Upper lobe of left lung (tissue), 6 donors: ENCODE results near the gene ZNF225. TPM values are rescaled to one million over a fixed set of nuclear protein-coding genes. Genes with fewer than 3 reads are reported as not detected.
A peak's percentile ranks its signal among the peaks of the same experiment; 100 is the strongest.
"Not testable (repeated sequence)": the region's sequence is repeated elsewhere in the genome, so short reads cannot be mapped to it uniquely, and the experiment has no call there.

Source experiments
- ATAC-seq, 2 donors: fragments of 200-7000 bp; cut with Tn5 transposase; one replicate each; pipeline ENCODE4 v1.9.1; 2022; ENCODE audit warnings: mild to moderate bottlenecking in 2 of 2, moderate library complexity in 2 of 2; ENCODE audit not compliant: low FRiP score in 2 of 2
- DNase-seq, 2 donors: peaks; one replicate each; pipeline ENCODE4 v3.0.0-alpha.2; 2019 to 2020
- H3K27ac ChIP-seq, 4 donors: fragments of 200-600 bp; sonication (generic); one replicate each; pipeline ENCODE4 v1.5.1; 2016 to 2019
- H3K27me3 ChIP-seq, 4 donors: fragments of 200-600 bp; sonication (generic); one replicate each; pipeline ENCODE4 v1.5.1; 2017 to 2019
- H3K36me3 ChIP-seq, 4 donors: fragments of 200-600 bp; sonication (generic); one replicate each; pipeline ENCODE4 v1.5.1; 2016 to 2019
- H3K4me1 ChIP-seq, 4 donors: fragments of 200-600 bp; sonication (generic); one replicate each; pipeline ENCODE4 v1.5.1; 2018 to 2019
- H3K4me3 ChIP-seq, 4 donors: fragments of 200-600 bp; sonication (generic); one replicate each; pipeline ENCODE4 v1.5.1; 2017 to 2019; ENCODE audit warnings: mild to moderate bottlenecking in 2 of 4, moderate library complexity in 1 of 4
- H3K9me3 ChIP-seq, 4 donors: fragments of 200-600 bp; sonication (generic); one replicate each; pipeline ENCODE4 v1.5.1; 2018 to 2019
- EP300 ChIP-seq, 4 donors: sonication (generic); formaldehyde crosslinking; IDR thresholded peaks; one replicate each; pipeline ENCODE4 v1.5.1; 2017; ENCODE audit warnings: antibody characterized with exemption in 4 of 4, control low read depth in 2 of 4
- POLR2A ChIP-seq, 4 donors: fragments of 450-650 bp; IDR thresholded peaks; one replicate each; pipeline ENCODE4 v1.5.1; 2016 to 2017; ENCODE audit warnings: antibody characterized with exemption in 4 of 4, mild to moderate bottlenecking in 2 of 4
- POLR2AphosphoS5 ChIP-seq, 2 donors: sonication (generic); formaldehyde crosslinking; IDR thresholded peaks; one replicate each; pipeline ENCODE4 v1.5.1; 2017; ENCODE audit warnings: antibody characterized with exemption in 2 of 2
- WGBS, 2 donors: methylation state at CpG; one replicate each; pipeline ENCODE4 v1.1.5; 2017 to 2018; 5-methylcytosine and 5-hydroxymethylcytosine counted together
- total RNA-seq, 6 donors: library from RNA; depleted of rRNA in 4 of 6; stranded (reverse); fragments of >200 nt in 4 of 6; gene quantifications; one replicate each; pipeline versions ENCODE4 v1.1.0 to v1.2.1, GENCODE V29; 2016 to 2021
- TF ChIP-seq, protein P1 (sequence below), 6 experiments: fragments of 450-650 bp in 4 of 6; fragments of 200-600 bp in 2 of 6; sonication (generic) in 2 of 6; IDR thresholded peaks; one replicate each; pipeline ENCODE4 v1.5.1; 2016 to 2019; ENCODE audit warnings: antibody characterized with exemption in 6 of 6
- donor health status: DM: no; HTN: no; CAD: no; lungs with moderate emphysema.
- donor health status: DM: no; HTN: yes; CAD: no; lungs with severe emphysema.

Gene ZNF225
- total RNA-seq, 6 donors from 2014 or later = 1.6 to 11.5 (median 4.5) TPM

DNA sequence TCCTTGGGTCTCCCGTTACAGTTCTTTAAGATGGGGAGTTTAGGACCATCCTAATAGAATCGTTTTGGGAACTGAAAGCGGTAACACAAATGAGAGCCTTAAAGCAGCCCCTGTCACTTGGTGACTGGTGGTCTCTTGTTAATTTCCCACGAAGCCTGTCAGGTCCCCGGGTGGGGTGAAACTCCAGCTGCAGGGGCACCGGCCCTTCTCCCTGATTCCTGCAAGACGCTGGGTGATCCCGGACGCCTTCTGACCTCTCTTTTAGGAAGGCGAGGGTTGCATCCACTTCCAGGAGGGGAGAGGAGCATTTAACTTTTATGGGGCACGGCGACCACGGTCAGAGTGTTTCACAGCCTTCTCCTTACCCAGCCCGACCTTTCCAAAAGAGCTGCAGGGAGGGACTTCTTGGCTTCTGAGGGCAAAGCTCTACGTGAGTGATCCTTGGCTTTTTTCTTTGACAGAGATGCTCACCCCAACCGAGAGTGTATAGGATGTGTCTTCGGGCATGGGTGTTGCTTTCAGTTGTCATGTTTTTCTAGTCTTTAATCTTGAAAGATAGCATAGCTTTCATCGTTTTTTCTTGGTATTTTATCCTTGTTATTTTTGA lies 688 bp downstream of the ZNF225 start:
- Histone ChIP-seq H3K36me3 (peaks cover 8 to 31% (median 17%) of the 10 kb centered on the region in 4 donors), H3K27ac (peak overlapping the region; percentile 61 to 81 (median 75)), H3K27me3 (no peaks in the 10 kb centered on the region), H3K9me3 (peaks cover 15 to 29% (median 28%) of the 10 kb centered on the region in 4 donors), H3K4me1 (peaks cover 14 to 22% (median 16%) of the 10 kb centered on the region in 4 donors), H3K4me3 (peak overlapping the region; percentile 64 to 95 (median 71))
- TF ChIP-seq EP300 (IDR thresholded peaks at IDR 0.05) (no peak), POLR2AphosphoS5 (IDR thresholded peaks at IDR 0.05) (no peak), POLR2A (IDR thresholded peaks at IDR 0.05) (no peak)
- TF ChIP-seq, protein P1, sequence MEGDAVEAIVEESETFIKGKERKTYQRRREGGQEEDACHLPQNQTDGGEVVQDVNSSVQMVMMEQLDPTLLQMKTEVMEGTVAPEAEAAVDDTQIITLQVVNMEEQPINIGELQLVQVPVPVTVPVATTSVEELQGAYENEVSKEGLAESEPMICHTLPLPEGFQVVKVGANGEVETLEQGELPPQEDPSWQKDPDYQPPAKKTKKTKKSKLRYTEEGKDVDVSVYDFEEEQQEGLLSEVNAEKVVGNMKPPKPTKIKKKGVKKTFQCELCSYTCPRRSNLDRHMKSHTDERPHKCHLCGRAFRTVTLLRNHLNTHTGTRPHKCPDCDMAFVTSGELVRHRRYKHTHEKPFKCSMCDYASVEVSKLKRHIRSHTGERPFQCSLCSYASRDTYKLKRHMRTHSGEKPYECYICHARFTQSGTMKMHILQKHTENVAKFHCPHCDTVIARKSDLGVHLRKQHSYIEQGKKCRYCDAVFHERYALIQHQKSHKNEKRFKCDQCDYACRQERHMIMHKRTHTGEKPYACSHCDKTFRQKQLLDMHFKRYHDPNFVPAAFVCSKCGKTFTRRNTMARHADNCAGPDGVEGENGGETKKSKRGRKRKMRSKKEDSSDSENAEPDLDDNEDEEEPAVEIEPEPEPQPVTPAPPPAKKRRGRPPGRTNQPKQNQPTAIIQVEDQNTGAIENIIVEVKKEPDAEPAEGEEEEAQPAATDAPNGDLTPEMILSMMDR (IDR thresholded peaks at IDR 0.05) = no peak
- ATAC-seq = peak in 1 of 2 donors; percentile 2
- no peak for DNase-seq
- WGBS, 2 donors = 5 to 7% methylated on average over 7 to 18 of the region's 18 CpGs

DNA sequence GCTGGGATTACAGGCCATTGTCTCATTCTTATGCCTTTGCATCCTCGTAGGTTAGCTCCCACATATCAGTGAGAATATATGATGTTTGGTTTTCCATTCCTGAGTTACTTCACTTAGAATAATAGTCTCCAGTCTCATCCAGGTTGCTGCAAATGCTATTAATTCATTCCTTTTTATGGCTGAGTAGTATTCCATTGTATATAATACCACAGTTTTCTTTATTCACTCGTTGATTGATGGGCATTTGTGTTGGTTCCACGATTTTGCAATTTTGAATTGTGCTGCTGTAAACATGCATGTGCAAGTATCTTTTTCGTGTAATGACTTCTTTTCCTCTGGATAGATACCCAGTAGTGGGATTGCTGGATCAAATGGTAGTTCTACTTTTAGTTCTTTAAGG lies 8.0 kb downstream of the ZNF225 start:
- DNase-seq, H3K4me3 ChIP-seq, H3K27ac ChIP-seq, ATAC-seq, H3K4me1 ChIP-seq, H3K27me3 ChIP-seq: not testable (repeated sequence)
- Histone ChIP-seq H3K9me3 (peaks cover 13 to 47% (median 43%) of the 10 kb centered on the region in 4 donors), H3K36me3 (peaks cover 27 to 98% (median 72%) of the 10 kb centered on the region in 4 donors)
- 95 to 99% methylated on average over 4 of the region's 4 CpGs for WGBS, 2 donors

DNA sequence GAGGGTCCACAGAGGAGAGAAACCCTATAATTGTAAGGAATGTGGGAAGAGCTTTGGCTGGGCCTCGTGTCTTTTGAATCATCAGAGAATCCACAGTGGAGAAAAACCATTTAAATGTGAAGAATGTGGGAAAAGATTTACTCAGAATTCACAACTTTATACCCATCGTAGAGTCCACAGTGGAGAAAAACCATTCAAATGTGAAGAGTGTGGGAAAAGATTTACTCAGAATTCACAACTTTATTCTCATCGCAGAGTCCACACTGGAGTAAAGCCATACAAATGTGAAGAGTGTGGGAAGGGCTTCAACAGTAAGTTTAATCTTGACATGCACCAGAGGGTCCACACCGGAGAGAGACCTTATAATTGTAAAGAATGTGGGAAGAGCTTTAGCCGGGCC lies 18.8 kb downstream of the ZNF225 start:
- H3K4me3 ChIP-seq = no peak overlapping the region
- WGBS, 2 donors = 95 to 97% methylated on average over 5 of the region's 5 CpGs
- H3K27ac ChIP-seq = no peak overlapping the region
- H3K4me1 ChIP-seq = no peaks in the 10 kb centered on the region
- ATAC-seq (no peak), DNase-seq (no peak)
- H3K36me3 ChIP-seq = peaks cover 15 to 44% (median 36%) of the 10 kb centered on the region in 4 donors
- TF ChIP-seq POLR2AphosphoS5 (IDR thresholded peaks at IDR 0.05) (no peak), EP300 (IDR thresholded peaks at IDR 0.05) (no peak), POLR2A (IDR thresholded peaks at IDR 0.05) (no peak)
- TF ChIP-seq, protein P1 (IDR thresholded peaks at IDR 0.05) = no peak
- H3K9me3 ChIP-seq = peaks cover 19 to 81% (median 68%) of the 10 kb centered on the region in 4 donors
- no peaks in the 10 kb centered on the region for H3K27me3 ChIP-seq

DNA sequence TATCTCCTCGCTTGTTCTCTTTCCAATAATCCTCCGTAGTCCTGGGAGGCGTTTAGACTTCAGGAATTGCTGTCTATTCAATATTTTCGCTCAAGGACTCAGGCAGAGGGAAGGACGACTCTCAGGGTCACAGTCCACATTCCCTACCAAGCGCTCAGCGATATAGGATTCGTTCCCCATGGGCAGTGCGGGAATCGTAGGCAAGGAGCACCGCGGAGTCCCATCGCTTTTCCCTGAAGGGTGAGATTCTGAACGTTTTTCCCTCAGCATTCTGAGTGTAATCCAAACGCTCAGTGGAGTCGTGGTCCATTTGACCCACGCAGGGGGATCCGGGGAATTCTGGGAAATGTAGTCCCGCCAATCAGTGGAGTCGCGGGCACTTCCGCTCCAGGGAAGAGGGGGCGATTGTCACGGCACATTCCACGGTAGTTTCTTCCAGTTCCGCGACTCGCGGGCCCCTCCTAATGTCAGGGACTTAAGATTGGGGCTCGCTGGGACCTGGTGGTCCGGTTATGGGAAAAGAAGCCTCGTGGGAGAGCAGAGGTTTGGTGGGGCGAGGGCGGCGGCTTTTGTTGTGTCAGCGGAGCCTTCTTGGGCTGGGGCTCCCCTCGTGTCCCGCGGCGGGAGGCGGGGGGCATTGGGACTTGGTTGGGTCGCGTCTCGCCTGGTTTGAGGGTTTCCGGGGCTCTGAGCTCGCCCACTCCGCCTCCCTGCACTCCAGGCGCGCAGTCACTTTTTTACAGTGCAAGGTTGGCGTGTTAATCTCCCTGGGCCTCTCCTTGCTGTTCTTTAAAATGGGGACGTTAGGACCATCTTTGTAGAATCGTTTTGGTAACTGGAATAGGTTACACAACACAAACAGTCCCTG lies 28.2 kb downstream of the ZNF225 start, which contains the start of gene ZNF234:
TSS of gene ZNF234 (plus strand) at position 364 of the 868 bp plus-strand sequence. CDS start 3,079 bp downstream, outside the sequence.
- DNase-seq = peak; percentile 84 to 85
- 3% methylated on average over 18 to 45 of the region's 52 CpGs for WGBS, 2 donors
- TF ChIP-seq EP300 (IDR thresholded peaks at IDR 0.05) (peak in 1 of 4 donors; percentile 2), POLR2A (IDR thresholded peaks at IDR 0.05) (peak in 1 of 4 donors; percentile 54), POLR2AphosphoS5 (IDR thresholded peaks at IDR 0.05) (peak; percentile 60 to 75)
- TF ChIP-seq, protein P1 (IDR thresholded peaks at IDR 0.05) = no peak
- peak within 1 kb of the TSS; percentile 69 to 99 (median 82) for H3K4me3 ChIP-seq
- peak; percentile 94 to 99 for ATAC-seq
- no peaks in the 10 kb centered on the region for H3K9me3 ChIP-seq
- no peaks in the 10 kb centered on the region for H3K27me3 ChIP-seq
- H3K36me3 ChIP-seq = peaks cover 2 to 23% (median 9%) of the 10 kb centered on the region in 4 donors
- H3K4me1 ChIP-seq = peaks cover 5 to 26% (median 17%) of the 10 kb centered on the region in 4 donors
- H3K27ac ChIP-seq = peak within 1 kb of the TSS; percentile 48 to 82 (median 78)

DNA sequence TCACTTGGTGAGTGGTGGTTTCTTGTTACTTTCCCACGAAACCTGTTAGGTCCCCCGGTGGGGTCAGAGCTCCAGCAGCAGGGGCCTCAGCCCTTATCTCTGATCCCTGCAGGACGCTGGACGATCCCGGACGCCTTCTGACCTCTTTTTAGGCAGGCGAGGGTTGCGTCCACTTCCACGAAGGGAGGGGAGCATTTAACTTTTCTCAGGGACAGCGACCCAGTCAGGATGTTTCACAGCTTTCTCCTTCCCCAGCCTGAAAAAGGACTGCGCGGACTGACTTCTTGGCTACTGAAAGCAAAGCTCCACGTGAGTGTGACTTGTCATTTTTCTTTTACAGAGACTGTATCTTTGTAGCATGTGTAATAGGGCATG lies 28.8 kb downstream of the ZNF225 start:
- TF ChIP-seq POLR2A (IDR thresholded peaks at IDR 0.05) (no peak), EP300 (IDR thresholded peaks at IDR 0.05) (no peak), POLR2AphosphoS5 (IDR thresholded peaks at IDR 0.05) (no peak)
- TF ChIP-seq, protein P1 (IDR thresholded peaks at IDR 0.05) = no peak
- Histone ChIP-seq H3K9me3 (no peaks in the 10 kb centered on the region), H3K36me3 (peaks cover 3 to 27% (median 10%) of the 10 kb centered on the region in 4 donors), H3K27me3 (no peaks in the 10 kb centered on the region), H3K4me3 (peak overlapping the region; percentile 69 to 99 (median 82)), H3K27ac (peak overlapping the region in 3 of 4 donors; percentile 48 to 82 (median 77)), H3K4me1 (peaks cover 5 to 26% (median 17%) of the 10 kb centered on the region in 4 donors)
- DNase-seq = no peak
- WGBS, 2 donors = 10 to 17% methylated on average over 12 to 13 of the region's 13 CpGs
- peak in 1 of 2 donors; percentile 21 for ATAC-seq
